Progenitor cell of endocrine pancreas (in vitro differentiated cells): ENCODE measurements around the gene GON4L. TPM values are rescaled to one million over a fixed set of nuclear protein-coding genes. Genes with fewer than 3 reads are reported as not detected.

Experiments
- DNase-seq: peaks from one replicate; pipeline ENCODE4 v3.0.0; 2021; ENCODE audit warnings: low spot score; ENCODE audit not compliant: unreplicated experiment
- H3K27ac Mint-ChIP-seq: 2 replicates; pipeline ENCODE4 v1.8.0; 2021; ENCODE audit warnings: mild to moderate bottlenecking, moderate library complexity, mixed read lengths
- H3K27me3 Mint-ChIP-seq: 2 replicates; pipeline ENCODE4 v1.8.0; 2021; ENCODE audit warnings: mixed read lengths
- H3K36me3 Mint-ChIP-seq: 2 replicates; pipeline ENCODE4 v1.8.0; 2022; ENCODE audit warnings: mixed read lengths; ENCODE audit not compliant: insufficient read depth
- H3K4me1 Mint-ChIP-seq: 2 replicates; pipeline ENCODE4 v1.8.0; 2021; ENCODE audit warnings: low read depth, mixed read lengths
- H3K4me3 Mint-ChIP-seq: 2 replicates; pipeline ENCODE4 v1.8.0; 2021; ENCODE audit warnings: low read depth, mild to moderate bottlenecking, moderate library complexity, mixed read lengths
- H3K9me3 Mint-ChIP-seq: 2 replicates; pipeline ENCODE4 v1.8.0; 2021; ENCODE audit warnings: low read depth, mixed read lengths
- CTCF ChIP-seq: fragments of 200-600 bp; sonication (generic); IDR thresholded peaks from one replicate; pipeline ENCODE4 v1.5.0; 2021; ENCODE audit warnings: antibody characterized with exemption, mild to moderate bottlenecking; ENCODE audit not compliant: unreplicated experiment
- total RNA-seq: library from RNA; stranded (reverse); gene quantifications from 2 replicates; pipeline ENCODE4 v1.2.1, GENCODE V29; 2021

Gene GON4L
- total RNA-seq, 1 donor from 2014 or later: 69.4 TPM

GRCh38 chr1:155890251-155890650 lies 33.2 kb upstream of the GON4L start:
- no peak for TF ChIP-seq CTCF
- no peak for DNase-seq
- Mint-ChIP-seq H3K4me1 (no peaks in the 10 kb centered on the region), H3K36me3 (no peaks in the 10 kb centered on the region), H3K27ac (no peak overlapping the region), H3K9me3 (no peaks in the 10 kb centered on the region), H3K27me3 (peaks cover 2% of the 10 kb centered on the region), H3K4me3 (no peak overlapping the region)

GRCh38 chr1:155889566-155889965 lies 32.6 kb upstream of the GON4L start:
- H3K36me3 Mint-ChIP-seq: no peaks in the 10 kb centered on the region
- DNase-seq: no peak
- H3K27me3 Mint-ChIP-seq: peaks cover 2% of the 10 kb centered on the region
- H3K4me1 Mint-ChIP-seq: no peaks in the 10 kb centered on the region
- H3K9me3 Mint-ChIP-seq: no peaks in the 10 kb centered on the region
- TF ChIP-seq CTCF: no peak
- no peak overlapping the region for H3K4me3 Mint-ChIP-seq
- no peak overlapping the region for H3K27ac Mint-ChIP-seq

- Mint-ChIP-seq H3K27me3 (peaks cover 12% of the 10 kb centered on the region), H3K9me3 (no peaks in the 10 kb centered on the region), H3K4me3 (no peak overlapping the region), H3K27ac (no peak overlapping the region), H3K36me3 (no peaks in the 10 kb centered on the region), H3K4me1 (no peaks in the 10 kb centered on the region)
- DNase-seq: no peak
- TF ChIP-seq CTCF: no peak
These were observed 31.5 kb upstream of the GON4L start for GRCh38 chr1:155888481-155888880.

- TF ChIP-seq CTCF: no peak
- Mint-ChIP-seq H3K27me3 (peaks cover 29% of the 10 kb centered on the region), H3K9me3 (no peaks in the 10 kb centered on the region)
These were observed 28.0 kb upstream of the GON4L start for GRCh38 chr1:155884982-155885381.

GRCh38 chr1:155884031-155884960 lies 27.3 kb upstream of the GON4L start:
- H3K27ac Mint-ChIP-seq: no peak overlapping the region

More at GRCh38 chr1:155884982-155885381, 28.0 kb upstream of the GON4L start:
- Mint-ChIP-seq H3K4me1 (no peaks in the 10 kb centered on the region), H3K27ac (no peak overlapping the region), H3K4me3 (no peak overlapping the region), H3K36me3 (no peaks in the 10 kb centered on the region)
- DNase-seq: no peak

More at GRCh38 chr1:155884031-155884960, 27.3 kb upstream of the GON4L start:
- TF ChIP-seq CTCF: no peak
- Mint-ChIP-seq H3K4me1 (no peaks in the 10 kb centered on the region), H3K9me3 (no peaks in the 10 kb centered on the region), H3K4me3 (no peak overlapping the region), H3K36me3 (no peaks in the 10 kb centered on the region), H3K27me3 (peaks cover 26% of the 10 kb centered on the region)
- DNase-seq: no peak
